ENCODE results near the gene PCK1. TPM values are rescaled to one million over a fixed set of nuclear protein-coding genes. Genes with fewer than 3 reads are reported as not detected.
A peak's percentile ranks its signal among the peaks of the same experiment; 100 is the strongest.

PCK1 gene
- total and polyA plus RNA-seq, 2 of the 13 experiments (the other 11 are each of a cell fraction or from before 2014, with no cell fraction given): 6.5 to 12.6 TPM

DNA sequence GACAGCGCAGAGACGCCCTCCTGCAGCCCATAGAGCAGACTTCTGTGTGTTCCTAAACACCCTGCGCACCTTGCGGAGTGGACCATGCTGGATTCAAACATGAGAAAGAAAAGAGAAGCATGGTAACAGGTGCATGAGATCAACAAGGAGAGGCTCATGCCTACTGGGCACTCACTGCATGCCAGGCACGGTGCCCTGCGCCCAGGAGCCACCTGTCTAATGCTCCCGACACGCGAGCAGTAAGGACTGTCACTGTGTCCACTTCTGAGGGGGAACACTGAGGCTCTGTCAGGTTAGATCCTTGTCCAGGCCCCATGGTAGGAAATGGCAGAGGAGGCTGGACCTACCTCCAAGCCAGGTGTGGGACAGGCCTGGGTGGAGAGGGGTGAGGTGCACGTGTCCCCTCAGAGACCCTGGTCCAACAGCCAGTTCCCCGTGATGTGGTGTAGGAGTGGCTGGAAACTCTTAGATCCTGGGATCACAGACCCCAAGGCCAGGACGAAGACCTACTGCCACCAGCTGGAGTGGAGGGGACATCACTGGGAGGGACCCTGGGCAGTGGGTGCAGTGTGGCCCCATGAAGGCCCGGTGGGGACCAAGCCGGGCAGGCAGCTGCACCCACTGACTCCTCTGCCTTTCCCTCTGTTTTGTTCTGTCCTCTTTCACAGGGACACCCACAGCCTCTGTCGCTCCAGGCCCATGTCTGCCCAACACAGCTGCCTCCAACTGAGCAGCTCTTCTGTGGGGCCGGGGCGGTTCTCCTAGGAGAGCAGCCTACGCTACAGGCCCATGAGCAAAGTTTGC is 29.8 kb downstream of the PCK1 start (continued):
- TF ChIP-seq, protein P1, sequence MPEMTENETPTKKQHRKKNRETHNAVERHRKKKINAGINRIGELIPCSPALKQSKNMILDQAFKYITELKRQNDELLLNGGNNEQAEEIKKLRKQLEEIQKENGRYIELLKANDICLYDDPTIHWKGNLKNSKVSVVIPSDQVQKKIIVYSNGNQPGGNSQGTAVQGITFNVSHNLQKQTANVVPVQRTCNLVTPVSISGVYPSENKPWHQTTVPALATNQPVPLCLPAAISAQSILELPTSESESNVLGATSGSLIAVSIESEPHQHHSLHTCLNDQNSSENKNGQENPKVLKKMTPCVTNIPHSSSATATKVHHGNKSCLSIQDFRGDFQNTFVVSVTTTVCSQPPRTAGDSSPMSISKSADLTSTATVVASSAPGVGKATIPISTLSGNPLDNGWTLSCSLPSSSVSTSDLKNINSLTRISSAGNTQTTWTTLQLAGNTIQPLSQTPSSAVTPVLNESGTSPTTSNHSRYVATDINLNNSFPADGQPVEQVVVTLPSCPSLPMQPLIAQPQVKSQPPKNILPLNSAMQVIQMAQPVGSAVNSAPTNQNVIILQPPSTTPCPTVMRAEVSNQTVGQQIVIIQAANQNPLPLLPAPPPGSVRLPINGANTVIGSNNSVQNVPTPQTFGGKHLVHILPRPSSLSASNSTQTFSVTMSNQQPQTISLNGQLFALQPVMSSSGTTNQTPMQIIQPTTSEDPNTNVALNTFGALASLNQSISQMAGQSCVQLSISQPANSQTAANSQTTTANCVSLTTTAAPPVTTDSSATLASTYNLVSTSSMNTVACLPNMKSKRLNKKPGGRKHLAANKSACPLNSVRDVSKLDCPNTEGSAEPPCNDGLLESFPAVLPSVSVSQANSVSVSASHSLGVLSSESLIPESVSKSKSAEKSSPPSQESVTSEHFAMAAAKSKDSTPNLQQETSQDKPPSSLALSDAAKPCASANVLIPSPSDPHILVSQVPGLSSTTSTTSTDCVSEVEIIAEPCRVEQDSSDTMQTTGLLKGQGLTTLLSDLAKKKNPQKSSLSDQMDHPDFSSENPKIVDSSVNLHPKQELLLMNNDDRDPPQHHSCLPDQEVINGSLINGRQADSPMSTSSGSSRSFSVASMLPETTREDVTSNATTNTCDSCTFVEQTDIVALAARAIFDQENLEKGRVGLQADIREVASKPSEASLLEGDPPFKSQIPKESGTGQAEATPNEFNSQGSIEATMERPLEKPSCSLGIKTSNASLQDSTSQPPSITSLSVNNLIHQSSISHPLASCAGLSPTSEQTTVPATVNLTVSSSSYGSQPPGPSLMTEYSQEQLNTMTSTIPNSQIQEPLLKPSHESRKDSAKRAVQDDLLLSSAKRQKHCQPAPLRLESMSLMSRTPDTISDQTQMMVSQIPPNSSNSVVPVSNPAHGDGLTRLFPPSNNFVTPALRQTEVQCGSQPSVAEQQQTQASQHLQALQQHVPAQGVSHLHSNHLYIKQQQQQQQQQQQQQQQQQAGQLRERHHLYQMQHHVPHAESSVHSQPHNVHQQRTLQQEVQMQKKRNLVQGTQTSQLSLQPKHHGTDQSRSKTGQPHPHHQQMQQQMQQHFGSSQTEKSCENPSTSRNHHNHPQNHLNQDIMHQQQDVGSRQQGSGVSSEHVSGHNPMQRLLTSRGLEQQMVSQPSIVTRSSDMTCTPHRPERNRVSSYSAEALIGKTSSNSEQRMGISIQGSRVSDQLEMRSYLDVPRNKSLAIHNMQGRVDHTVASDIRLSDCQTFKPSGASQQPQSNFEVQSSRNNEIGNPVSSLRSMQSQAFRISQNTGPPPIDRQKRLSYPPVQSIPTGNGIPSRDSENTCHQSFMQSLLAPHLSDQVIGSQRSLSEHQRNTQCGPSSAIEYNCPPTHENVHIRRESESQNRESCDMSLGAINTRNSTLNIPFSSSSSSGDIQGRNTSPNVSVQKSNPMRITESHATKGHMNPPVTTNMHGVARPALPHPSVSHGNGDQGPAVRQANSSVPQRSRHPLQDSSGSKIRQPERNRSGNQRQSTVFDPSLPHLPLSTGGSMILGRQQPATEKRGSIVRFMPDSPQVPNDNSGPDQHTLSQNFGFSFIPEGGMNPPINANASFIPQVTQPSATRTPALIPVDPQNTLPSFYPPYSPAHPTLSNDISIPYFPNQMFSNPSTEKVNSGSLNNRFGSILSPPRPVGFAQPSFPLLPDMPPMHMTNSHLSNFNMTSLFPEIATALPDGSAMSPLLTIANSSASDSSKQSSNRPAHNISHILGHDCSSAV (CRISPR knock-in tag; IDR thresholded peaks at IDR 0.05; ENCODE audit: borderline replicate concordance): peak; percentile 74; the same call in 1 of the 2 replicates
- TF ChIP-seq ZFYVE20 (CRISPR knock-in tag; IDR thresholded peaks at IDR 0.05; ENCODE audit: borderline replicate concordance, low read depth) (0 out of 2 replicates have a peak, but pooled peaks have one; percentile 14), ARHGAP35 (CRISPR knock-in tag; IDR thresholded peaks at IDR 0.05; ENCODE audit: borderline replicate concordance) (0 out of 2 replicates have a peak, but pooled peaks have one; percentile 59), ZNF629 (CRISPR knock-in tag; conservative IDR thresholded peaks at IDR 0.05) (peak; percentile 45), IRF2 (CRISPR knock-in tag; IDR thresholded peaks at IDR 0.05) (0 out of 2 replicates have a peak, but pooled peaks have one; percentile 39), NRL (CRISPR knock-in tag; IDR thresholded peaks at IDR 0.05; ENCODE audit: borderline replicate concordance) (peak; percentile 68; the same call in 1 of the 2 replicates), ZMAT3 (CRISPR knock-in tag; conservative IDR thresholded peaks at IDR 0.05) (0 out of 2 replicates have a peak, but pooled peaks have one; percentile 44), ZNF33B (CRISPR knock-in tag; IDR thresholded peaks at IDR 0.05) (0 out of 2 replicates have a peak, but pooled peaks have one; percentile 3)
- TF ChIP-seq, protein P2, sequence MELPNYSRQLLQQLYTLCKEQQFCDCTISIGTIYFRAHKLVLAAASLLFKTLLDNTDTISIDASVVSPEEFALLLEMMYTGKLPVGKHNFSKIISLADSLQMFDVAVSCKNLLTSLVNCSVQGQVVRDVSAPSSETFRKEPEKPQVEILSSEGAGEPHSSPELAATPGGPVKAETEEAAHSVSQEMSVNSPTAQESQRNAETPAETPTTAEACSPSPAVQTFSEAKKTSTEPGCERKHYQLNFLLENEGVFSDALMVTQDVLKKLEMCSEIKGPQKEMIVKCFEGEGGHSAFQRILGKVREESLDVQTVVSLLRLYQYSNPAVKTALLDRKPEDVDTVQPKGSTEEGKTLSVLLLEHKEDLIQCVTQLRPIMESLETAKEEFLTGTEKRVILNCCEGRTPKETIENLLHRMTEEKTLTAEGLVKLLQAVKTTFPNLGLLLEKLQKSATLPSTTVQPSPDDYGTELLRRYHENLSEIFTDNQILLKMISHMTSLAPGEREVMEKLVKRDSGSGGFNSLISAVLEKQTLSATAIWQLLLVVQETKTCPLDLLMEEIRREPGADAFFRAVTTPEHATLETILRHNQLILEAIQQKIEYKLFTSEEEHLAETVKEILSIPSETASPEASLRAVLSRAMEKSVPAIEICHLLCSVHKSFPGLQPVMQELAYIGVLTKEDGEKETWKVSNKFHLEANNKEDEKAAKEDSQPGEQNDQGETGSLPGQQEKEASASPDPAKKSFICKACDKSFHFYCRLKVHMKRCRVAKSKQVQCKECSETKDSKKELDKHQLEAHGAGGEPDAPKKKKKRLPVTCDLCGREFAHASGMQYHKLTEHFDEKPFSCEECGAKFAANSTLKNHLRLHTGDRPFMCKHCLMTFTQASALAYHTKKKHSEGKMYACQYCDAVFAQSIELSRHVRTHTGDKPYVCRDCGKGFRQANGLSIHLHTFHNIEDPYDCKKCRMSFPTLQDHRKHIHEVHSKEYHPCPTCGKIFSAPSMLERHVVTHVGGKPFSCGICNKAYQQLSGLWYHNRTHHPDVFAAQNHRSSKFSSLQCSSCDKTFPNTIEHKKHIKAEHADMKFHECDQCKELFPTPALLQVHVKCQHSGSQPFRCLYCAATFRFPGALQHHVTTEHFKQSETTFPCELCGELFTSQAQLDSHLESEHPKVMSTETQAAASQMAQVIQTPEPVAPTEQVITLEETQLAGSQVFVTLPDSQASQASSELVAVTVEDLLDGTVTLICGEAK (IDR thresholded peaks at IDR 0.05): no peak
- TF ChIP-seq, protein P2 (CRISPR knock-in tag; IDR thresholded peaks at IDR 0.05): 0 out of 2 replicates have a peak, but pooled peaks have one; percentile 54
